Endothelial cell of umbilical vein (primary cell): Measurements from ENCODE around the gene CCDC182. TPM values are rescaled to one million over a fixed set of nuclear protein-coding genes. Genes with fewer than 3 reads are reported as not detected.

Experiments used
- BruUV-seq: library from RNA; stranded (reverse); fragments of 400-500 nt; replicated peaks from 2 replicates; lab custom pipeline; 2021; lab: Mats Ljungman, UMichigan
- CTCF ChIA-PET: fragments of 300-600, 350-600 bp; sonication (Branson Sonifier 250); formaldehyde crosslinking; loops from one replicate; lab custom pipeline; 2021; ENCODE audit warnings: antibody characterized with exemption, inconsistent platforms; lab: Charles Lee
- POLR2A ChIA-PET: fragments of 300-600, 350-600 bp; sonication (Branson Sonifier 250); formaldehyde crosslinking; loops from one replicate; lab custom pipeline; 2021; ENCODE audit warnings: antibody characterized with exemption, inconsistent platforms; lab: Charles Lee
- DNase-seq: peaks from one replicate; pipeline ENCODE4 v3.0.0-alpha.2; 2011; ENCODE audit warnings: low read depth, low spot score
- FAIRE-seq: peaks from 2 replicates; lab custom pipeline; 2011; peaks lifted over from hg19 to GRCh38; lab: Jason Lieb, UNC
- H2AFZ ChIP-seq: 2 replicates; pipeline ENCODE4 v1.6.0; 2012; ENCODE audit warnings: low read depth, low read length, control low read depth, inconsistent platforms
- H3K27ac ChIP-seq: 2 replicates; pipeline ENCODE4 v1.5.1; 2011; ENCODE audit warnings: low read depth, mild to moderate bottlenecking, control low read depth, low read length, moderate library complexity; ENCODE audit not compliant: insufficient read depth
- H3K27me3 ChIP-seq, 2 experiments: 2 replicates each; pipeline versions ENCODE4 v1.6.0 to v1.6.1; 2011; ENCODE audit warnings: low read length in 2 of 2, mixed read lengths in 1 of 2; ENCODE audit not compliant: control insufficient read depth in 2 of 2, insufficient read depth in 2 of 2
- H3K36me3 ChIP-seq, 2 experiments: 2 replicates in 1 of 2; 3 replicates in 1 of 2; pipeline ENCODE4 v1.5.1; 2011; ENCODE audit warnings: low read length in 2 of 2, mild to moderate bottlenecking in 1 of 2, moderate library complexity in 1 of 2; ENCODE audit not compliant: control insufficient read depth in 2 of 2, insufficient read depth in 2 of 2; ENCODE audit errors: extremely low read depth in 1 of 2
- H3K4me1 ChIP-seq: 3 replicates; pipeline ENCODE4 v1.5.1; 2011; ENCODE audit warnings: mild to moderate bottlenecking, low read length; ENCODE audit not compliant: control insufficient read depth, insufficient read depth; ENCODE audit errors: extremely low read depth
- H3K4me2 ChIP-seq: 2 replicates; pipeline ENCODE4 v1.6.1; 2011; ENCODE audit warnings: low read length, control low read depth, mixed read lengths; ENCODE audit not compliant: insufficient read depth
- H3K4me3 ChIP-seq, 3 experiments: fragments of 200-600 bp in 1 of 3; sonication (generic), shearing (Covaris generic) in 1 of 3; replicated peaks in 1 of 3; 2 replicates each; pipeline ENCODE4 v1.5.1; 2011 to 2016; ENCODE audit warnings: control low read depth in 3 of 3, low read length in 3 of 3, mild to moderate bottlenecking in 2 of 3, inconsistent platforms in 1 of 3, low read depth in 1 of 3, moderate library complexity in 1 of 3; ENCODE audit not compliant: insufficient read depth in 1 of 3
- H3K79me2 ChIP-seq: 2 replicates; pipeline ENCODE4 v1.6.0; 2012; ENCODE audit warnings: low read length, inconsistent platforms; ENCODE audit not compliant: control insufficient read depth, insufficient read depth
- H3K9ac ChIP-seq: replicated peaks from 2 replicates; pipeline ENCODE3; 2011; ENCODE audit warnings: low read length, control low read depth; ENCODE audit not compliant: insufficient read depth; ENCODE audit errors: extremely low read depth
- H3K9me1 ChIP-seq: replicated peaks from 3 replicates; pipeline ENCODE4 v1.6.0; 2011; ENCODE audit warnings: mild to moderate bottlenecking, low read length; ENCODE audit not compliant: control insufficient read depth, insufficient read depth; ENCODE audit errors: extremely low read depth
- H3K9me3 ChIP-seq: replicated peaks from 2 replicates; pipeline ENCODE4 v1.5.1; 2012; ENCODE audit warnings: low read length, inconsistent platforms; ENCODE audit not compliant: control insufficient read depth, insufficient read depth
- H4K20me1 ChIP-seq: replicated peaks from 2 replicates; pipeline ENCODE3; 2011; ENCODE audit warnings: mild to moderate bottlenecking, low read length; ENCODE audit not compliant: control insufficient read depth, insufficient read depth; ENCODE audit errors: extremely low read depth
- EZH2 ChIP-seq: IDR thresholded peaks from 2 replicates; pipeline ENCODE4 v1.6.1; 2012; ENCODE audit warnings: borderline replicate concordance, low read depth, mild to moderate bottlenecking, moderate library complexity, low read length, inconsistent platforms; ENCODE audit not compliant: severe bottlenecking
- FOS ChIP-seq: IDR thresholded peaks from 2 replicates; pipeline ENCODE4 v1.6.1; 2011; ENCODE audit warnings: mild to moderate bottlenecking, low read length, moderate library complexity, borderline replicate concordance; ENCODE audit not compliant: insufficient read depth
- GATA2 ChIP-seq: IDR thresholded peaks from 2 replicates; pipeline ENCODE4 v1.7.0; 2011; ENCODE audit warnings: low read depth, mild to moderate bottlenecking, moderate library complexity, mixed read lengths, low read length; ENCODE audit not compliant: insufficient read length, insufficient read depth
- JUN ChIP-seq: IDR thresholded peaks from 2 replicates; pipeline ENCODE4 v1.6.1; 2011; ENCODE audit warnings: borderline replicate concordance, low read depth; ENCODE audit not compliant: insufficient read length, insufficient read depth
- MYC ChIP-seq: IDR thresholded peaks from one replicate; pipeline ENCODE4 v1.6.1; 2011; ENCODE audit warnings: mild to moderate bottlenecking, low read depth, low read length
- POLR2A ChIP-seq: IDR thresholded peaks from 2 replicates; pipeline ENCODE4 v1.6.1; 2012; ENCODE audit warnings: low read depth, mild to moderate bottlenecking, control low read depth, low read length
- POLR2AphosphoS5 ChIP-seq: IDR thresholded peaks from 2 replicates; pipeline ENCODE4 v1.6.1; 2012; ENCODE audit warnings: low read depth, mild to moderate bottlenecking, control low read depth, low read length, moderate library complexity; ENCODE audit not compliant: insufficient read depth
- dilution Hi-C: fragments of 300-500 bp; cut with MboI; formaldehyde crosslinking; loops from one replicate; pipeline ENCODE4 v1.15.0; 2019; ENCODE audit warnings: low sequenced_read_pairs; ENCODE audit not compliant: extremely low pct_ligation_motif_present
- intact Hi-C: fragments of 100-400 bp; cut with micrococcal nuclease; formaldehyde crosslinking; loops from one replicate; pipeline ENCODE4 v1.10.0; 2022
- polyA plus RNA-seq, 4 experiments: library from polyadenylated mRNA; depleted of rRNA in 3 of 4; stranded (reverse) in 3 of 4; unstranded in 1 of 4; fragments of >200 nt; gene quantifications; 2 replicates each; pipeline versions ENCODE4 v1.2.1 to v1.2.3, GENCODE V29; 2011 to 2012; ENCODE audit warnings: missing spikeins in 1 of 4
- total RNA-seq: library from RNA; stranded (reverse); gene quantifications from 2 replicates; pipeline ENCODE4 v1.2.3, GENCODE V29; 2021
- TF ChIP-seq, protein P1 (sequence below), 2 donors: IDR thresholded peaks; 1 replicate in 1 of 2; 2 replicates in 1 of 2; pipeline ENCODE4 v1.5.1; 2011; ENCODE audit warnings: low read length in 2 of 2, mild to moderate bottlenecking in 2 of 2, moderate library complexity in 2 of 2, control low read depth in 1 of 2, inconsistent platforms in 1 of 2, low read depth in 1 of 2; ENCODE audit not compliant: insufficient read depth in 1 of 2; ENCODE audit errors: extremely low read depth in 1 of 2
- TF ChIP-seq, protein P2 (sequence below): IDR thresholded peaks from 2 replicates; pipeline ENCODE4 v1.6.1; 2011; ENCODE audit not compliant: insufficient read depth, insufficient read length

CCDC182 gene
- total and polyA plus RNA-seq, 2 donors (not counting 3 experiments of a cell fraction or from before 2014, with no cell fraction given): not detected

DNA sequence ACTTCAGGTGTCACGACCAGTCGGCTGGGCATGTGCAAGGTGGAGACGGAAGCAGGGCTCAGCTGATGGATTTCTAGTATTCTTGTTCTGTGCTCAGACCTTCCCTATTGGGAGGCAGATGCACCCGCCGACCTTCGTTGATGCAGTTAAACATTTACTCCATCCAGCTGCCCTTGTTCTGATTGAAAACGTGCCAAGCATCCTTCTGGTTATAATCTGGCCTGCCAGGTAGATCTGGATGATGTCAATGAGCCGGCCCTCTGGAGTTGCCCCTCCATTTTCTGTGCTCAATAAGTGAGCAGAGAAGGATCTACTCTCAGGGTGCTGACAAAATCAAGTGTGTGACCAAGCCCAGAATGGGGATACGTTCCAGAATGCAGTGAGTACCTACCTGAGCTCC is 38.3 kb downstream of the CCDC182 start:
- CTCF ChIA-PET: interaction anchor here (1.2 to 1.9 kb wide), 4 partner anchors 35 to 464 kb away, joined by 3 to 5 read pairs (median 5); no protein-coding TSS in a partner anchor
- POLR2A ChIA-PET: no interaction called here
- DNase-seq (no peak), FAIRE-seq (no peak)
- TF ChIP-seq MYC (no peak), FOS (no peak), JUN (no peak), POLR2A (no peak), EZH2 (no peak), GATA2 (no peak), POLR2AphosphoS5 (no peak)
- TF ChIP-seq, protein P1, sequence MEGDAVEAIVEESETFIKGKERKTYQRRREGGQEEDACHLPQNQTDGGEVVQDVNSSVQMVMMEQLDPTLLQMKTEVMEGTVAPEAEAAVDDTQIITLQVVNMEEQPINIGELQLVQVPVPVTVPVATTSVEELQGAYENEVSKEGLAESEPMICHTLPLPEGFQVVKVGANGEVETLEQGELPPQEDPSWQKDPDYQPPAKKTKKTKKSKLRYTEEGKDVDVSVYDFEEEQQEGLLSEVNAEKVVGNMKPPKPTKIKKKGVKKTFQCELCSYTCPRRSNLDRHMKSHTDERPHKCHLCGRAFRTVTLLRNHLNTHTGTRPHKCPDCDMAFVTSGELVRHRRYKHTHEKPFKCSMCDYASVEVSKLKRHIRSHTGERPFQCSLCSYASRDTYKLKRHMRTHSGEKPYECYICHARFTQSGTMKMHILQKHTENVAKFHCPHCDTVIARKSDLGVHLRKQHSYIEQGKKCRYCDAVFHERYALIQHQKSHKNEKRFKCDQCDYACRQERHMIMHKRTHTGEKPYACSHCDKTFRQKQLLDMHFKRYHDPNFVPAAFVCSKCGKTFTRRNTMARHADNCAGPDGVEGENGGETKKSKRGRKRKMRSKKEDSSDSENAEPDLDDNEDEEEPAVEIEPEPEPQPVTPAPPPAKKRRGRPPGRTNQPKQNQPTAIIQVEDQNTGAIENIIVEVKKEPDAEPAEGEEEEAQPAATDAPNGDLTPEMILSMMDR (IDR thresholded peaks at IDR 0.05; ENCODE audit: extremely low read depth in 1 of 2, insufficient read depth in 1 of 2, low read depth in 1 of 2, low read length in 2 of 2): no peak
- TF ChIP-seq, protein P2, sequence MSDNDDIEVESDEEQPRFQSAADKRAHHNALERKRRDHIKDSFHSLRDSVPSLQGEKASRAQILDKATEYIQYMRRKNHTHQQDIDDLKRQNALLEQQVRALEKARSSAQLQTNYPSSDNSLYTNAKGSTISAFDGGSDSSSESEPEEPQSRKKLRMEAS: no peak
- Histone ChIP-seq H3K79me2 (no peaks in the 10 kb centered on the region), H3K27ac (no peak overlapping the region), H3K4me2 (no peak overlapping the region), H4K20me1 (no peaks in the 10 kb centered on the region), H3K9ac (no peak overlapping the region), H3K4me3 (no peak overlapping the region), H2AFZ (no peak overlapping the region), H3K4me1 (no peaks in the 10 kb centered on the region), H3K27me3 (peaks cover 9 to 16% of the 10 kb centered on the region in 2 experiments), H3K9me1 (no peaks in the 10 kb centered on the region), H3K36me3 (no peaks in the 10 kb centered on the region), H3K9me3 (no peaks in the 10 kb centered on the region)
- dilution Hi-C loops: no loop called here
- intact Hi-C loops: no loop called here
- BruUV-seq: no TSS peak
